Activated CD4-positive, alpha-beta T cell treated with anti-CD3 and anti-CD28 coated beads, Interleukin-2, amount 10 ng/mL, durations not matched to agents 24 days and 14 days (primary cell): ENCODE results near the gene CDH4. TPM values are rescaled to one million over a fixed set of nuclear protein-coding genes. Genes with fewer than 3 reads are reported as not detected.

Experiments used
- DNase-seq: peaks from one replicate; pipeline ENCODE4 v3.0.0; 2022
- H3K27ac Mint-ChIP-seq: one replicate; pipeline ENCODE4 v1.8.0; 2022; ENCODE audit warnings: mild to moderate bottlenecking, mixed read lengths
- H3K27me3 Mint-ChIP-seq: one replicate; pipeline ENCODE4 v1.8.0; 2022; ENCODE audit warnings: mixed read lengths
- H3K36me3 Mint-ChIP-seq: one replicate; pipeline ENCODE4 v1.8.0; 2022; ENCODE audit warnings: low read depth, mild to moderate bottlenecking, mixed read lengths
- H3K4me1 Mint-ChIP-seq: one replicate; pipeline ENCODE4 v1.8.0; 2021; ENCODE audit warnings: mixed read lengths
- H3K4me3 Mint-ChIP-seq: one replicate; pipeline ENCODE4 v1.8.0; 2022; ENCODE audit warnings: mild to moderate bottlenecking, moderate library complexity, mixed read lengths
- H3K9me3 Mint-ChIP-seq: one replicate; pipeline ENCODE4 v1.8.0; 2021; ENCODE audit warnings: mixed read lengths
- intact Hi-C: fragments of 100-400 bp; cut with micrococcal nuclease; formaldehyde crosslinking; loops from one replicate; pipeline ENCODE4 v1.15.1; 2023
- total RNA-seq: library from RNA; stranded (reverse); gene quantifications from 2 replicates; pipeline ENCODE4 v1.2.3, GENCODE V29; 2022

CDH4 gene
- total RNA-seq, 1 donor from 2014 or later, result not detected

DNA sequence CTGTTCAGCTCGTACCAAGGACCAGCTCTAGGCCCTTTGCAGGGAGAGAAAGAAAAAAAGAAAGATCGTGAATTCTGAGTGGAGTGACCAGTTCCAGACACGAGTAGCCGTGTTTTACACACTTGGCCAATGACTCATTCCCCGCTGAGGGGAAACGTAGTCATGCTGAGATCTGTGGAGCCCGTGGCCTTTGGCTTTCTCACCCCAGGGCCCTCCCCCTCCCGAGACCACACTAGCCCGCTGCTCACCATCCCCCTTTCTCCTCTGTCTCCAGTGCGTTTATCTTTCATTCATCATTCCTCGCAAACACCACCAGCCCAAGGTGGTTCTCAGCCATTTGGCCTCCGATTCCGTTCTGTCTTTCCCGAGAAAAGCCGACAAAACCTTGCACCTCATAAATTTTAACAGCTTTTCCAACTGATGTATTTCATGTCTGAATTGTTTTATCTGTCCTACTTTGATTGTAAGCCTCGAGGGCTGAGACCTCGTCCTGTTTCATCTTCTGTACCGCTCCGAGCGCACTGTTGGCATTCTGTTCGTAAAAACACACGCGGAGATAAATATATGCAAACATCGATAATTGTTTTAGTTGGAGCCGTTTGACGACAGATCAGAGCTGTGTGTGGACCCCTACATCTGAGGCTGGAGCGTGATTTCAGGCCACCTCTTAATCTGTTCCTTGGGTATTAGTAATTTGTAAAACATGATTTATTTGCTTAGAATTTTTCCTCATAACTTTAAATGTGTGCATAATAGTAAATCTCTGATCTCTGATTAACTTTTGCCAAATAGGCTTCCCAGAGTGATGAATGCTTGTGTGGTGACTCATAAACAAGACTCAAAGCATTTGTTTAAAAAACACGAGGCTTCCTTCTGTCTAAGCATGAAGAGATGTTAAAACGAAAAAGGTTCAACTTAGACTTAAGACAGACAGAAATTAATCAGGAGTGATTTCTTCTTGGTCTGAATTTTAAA is 336.6 kb downstream of the CDH4 start:
- intact Hi-C loops, result no loop called here
- no peak overlapping the region for H3K4me3 Mint-ChIP-seq
- H3K4me1 Mint-ChIP-seq, result no peaks in the 10 kb centered on the region
- no peak for DNase-seq
- H3K9me3 Mint-ChIP-seq, result no peaks in the 10 kb centered on the region
- no peak overlapping the region for H3K27ac Mint-ChIP-seq
- no peaks in the 10 kb centered on the region for H3K36me3 Mint-ChIP-seq
- H3K27me3 Mint-ChIP-seq, result no peaks in the 10 kb centered on the region

DNA sequence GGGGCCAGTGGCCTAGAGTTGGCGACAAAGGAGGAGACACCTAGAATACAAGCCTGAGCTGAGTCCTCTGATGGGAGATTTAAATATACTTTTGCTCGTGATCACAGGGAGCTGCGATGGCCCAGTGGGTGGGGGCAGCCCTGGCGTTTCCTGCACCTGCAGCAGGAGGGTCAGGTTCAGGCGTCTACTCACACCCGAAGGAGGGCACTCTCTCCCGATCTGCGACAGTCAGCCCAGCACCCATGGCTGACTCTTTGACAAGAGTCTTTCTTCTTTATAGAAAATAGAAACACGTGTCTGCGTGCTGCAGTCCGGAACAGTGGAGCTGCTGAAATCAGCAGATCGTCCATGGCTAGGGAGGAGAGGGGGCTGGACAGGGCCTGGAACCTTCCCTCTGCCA is 338.2 kb downstream of the CDH4 start:
- no peaks in the 10 kb centered on the region for H3K27me3 Mint-ChIP-seq
- H3K4me1 Mint-ChIP-seq, result no peaks in the 10 kb centered on the region
- no peak overlapping the region for H3K27ac Mint-ChIP-seq
- intact Hi-C loops, result no loop called here
- no peaks in the 10 kb centered on the region for H3K36me3 Mint-ChIP-seq
- no peak for DNase-seq
- no peaks in the 10 kb centered on the region for H3K9me3 Mint-ChIP-seq
- H3K4me3 Mint-ChIP-seq, result no peak overlapping the region

DNA sequence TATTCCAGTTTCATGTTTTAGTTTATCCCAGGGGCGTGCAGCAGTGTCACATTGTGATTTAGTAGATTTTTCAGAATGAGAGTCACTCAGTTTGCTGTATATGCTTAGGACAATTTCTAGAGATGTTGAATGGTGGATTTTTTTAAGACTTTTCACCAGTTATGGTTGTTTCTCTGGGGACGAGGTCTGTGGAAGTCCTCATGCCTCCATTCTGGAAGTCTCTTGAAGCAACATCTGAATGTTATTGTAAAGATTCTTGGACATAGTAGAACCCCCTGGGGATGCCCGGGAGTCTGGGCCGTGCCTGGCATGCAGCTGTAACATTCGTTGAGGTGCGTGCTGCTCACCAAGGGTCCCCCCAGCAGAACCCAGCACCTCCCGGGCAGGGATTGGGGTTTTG is 341.5 kb downstream of the CDH4 start:
- Mint-ChIP-seq H3K4me3 (no peak overlapping the region), H3K27me3 (no peaks in the 10 kb centered on the region), H3K4me1 (no peaks in the 10 kb centered on the region), H3K27ac (no peak overlapping the region), H3K36me3 (no peaks in the 10 kb centered on the region), H3K9me3 (no peaks in the 10 kb centered on the region)
- no peak for DNase-seq
- intact Hi-C loops, result no loop called here

GRCh38 chr20:61594198-61594597 is 342.1 kb downstream of the CDH4 start:
- DNase-seq, result no peak
- Mint-ChIP-seq H3K27ac (no peak overlapping the region), H3K4me3 (no peak overlapping the region), H3K36me3 (no peaks in the 10 kb centered on the region), H3K9me3 (no peaks in the 10 kb centered on the region), H3K27me3 (no peaks in the 10 kb centered on the region), H3K4me1 (no peaks in the 10 kb centered on the region)
- intact Hi-C loops, result no loop called here

DNA sequence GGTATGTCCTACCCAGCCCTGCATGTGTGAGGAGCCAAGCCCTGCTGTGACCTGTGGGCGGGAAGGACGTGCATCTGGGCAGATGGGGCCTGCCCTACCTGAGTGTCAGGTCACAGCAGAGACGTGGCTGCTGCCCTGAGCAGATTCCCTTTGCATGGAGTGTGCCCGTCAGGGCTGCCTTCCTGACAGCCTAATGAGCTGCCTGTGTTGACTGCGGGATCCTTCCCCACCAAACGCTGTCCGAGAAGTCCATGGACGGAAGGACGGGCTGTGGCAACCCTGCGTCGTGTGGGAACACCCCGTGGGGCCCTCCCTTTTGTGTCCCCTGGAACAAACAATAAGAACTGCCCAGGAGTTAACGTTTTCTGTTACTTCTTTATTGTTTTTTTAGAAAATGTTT is 343.2 kb downstream of the CDH4 start:
- DNase-seq, result no peak
- Mint-ChIP-seq H3K36me3 (no peaks in the 10 kb centered on the region), H3K9me3 (no peaks in the 10 kb centered on the region), H3K4me1 (no peaks in the 10 kb centered on the region), H3K27me3 (no peaks in the 10 kb centered on the region), H3K4me3 (no peak overlapping the region), H3K27ac (no peak overlapping the region)
- intact Hi-C loops, result no loop called here

DNA sequence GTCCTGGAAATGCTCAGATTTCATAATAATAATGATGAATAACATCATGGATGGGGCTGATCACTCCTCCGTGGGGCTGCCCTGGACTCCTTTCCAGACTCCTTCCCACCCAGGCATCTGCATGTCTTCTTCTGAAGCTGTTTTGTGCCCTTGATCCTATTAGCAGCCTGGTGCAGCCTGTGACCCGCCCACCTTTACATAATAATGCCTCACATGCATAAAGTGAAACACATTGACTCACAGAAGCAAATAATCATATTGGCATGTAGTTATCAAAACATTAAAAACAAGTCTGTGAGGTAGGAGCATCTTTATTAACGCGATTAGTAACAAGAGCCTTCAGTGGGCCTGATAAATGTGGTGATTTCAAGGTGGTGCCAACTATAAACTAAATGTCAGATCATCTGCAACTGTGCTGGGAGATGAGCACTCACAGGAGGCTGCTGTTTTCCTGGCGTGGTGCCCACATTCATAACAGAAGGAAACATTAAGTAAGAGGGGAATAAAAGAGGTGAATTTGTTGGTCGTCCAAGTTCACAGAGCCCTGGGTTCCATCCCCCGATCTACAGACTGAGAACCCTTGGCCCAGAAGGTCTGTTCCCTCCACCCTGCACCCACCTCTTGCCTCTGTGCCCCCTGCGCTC is 344.7 kb downstream of the CDH4 start:
- intact Hi-C loops, result no loop called here
- Mint-ChIP-seq H3K9me3 (no peaks in the 10 kb centered on the region), H3K4me3 (no peak overlapping the region), H3K27me3 (no peaks in the 10 kb centered on the region), H3K27ac (no peak overlapping the region), H3K4me1 (no peaks in the 10 kb centered on the region), H3K36me3 (no peaks in the 10 kb centered on the region)
- no peak for DNase-seq

- Mint-ChIP-seq H3K27ac (no peak overlapping the region), H3K4me1 (no peaks in the 10 kb centered on the region), H3K9me3 (peaks cover 2% of the 10 kb centered on the region), H3K27me3 (no peaks in the 10 kb centered on the region), H3K4me3 (no peak overlapping the region), H3K36me3 (no peaks in the 10 kb centered on the region)
- no peak for DNase-seq
- intact Hi-C loops, result no loop called here
Measured at GRCh38 chr20:61597996-61598395, 345.9 kb downstream of the CDH4 start.

DNA sequence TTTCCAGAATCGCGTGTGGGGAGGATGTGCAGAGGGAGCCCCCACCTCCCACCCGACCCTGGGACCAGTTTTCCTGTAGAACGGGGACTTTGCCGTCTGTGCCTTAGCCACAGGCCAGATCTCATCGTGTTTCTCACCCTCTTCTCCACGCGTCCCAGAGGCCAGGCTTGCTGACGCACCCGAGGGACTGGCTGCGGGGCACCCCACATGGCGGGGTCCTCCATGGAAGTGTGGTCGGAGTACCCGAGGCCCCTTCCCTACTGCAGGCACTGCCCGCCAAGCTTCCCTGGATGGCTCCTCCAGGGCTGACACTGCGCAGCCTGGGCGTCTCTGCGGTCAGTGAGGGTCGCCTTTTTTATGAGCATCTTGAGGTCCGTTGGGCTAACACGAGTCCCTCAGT is 346.5 kb downstream of the CDH4 start:
- no peak overlapping the region for H3K4me3 Mint-ChIP-seq
- DNase-seq, result no peak
- intact Hi-C loops, result no loop called here
- H3K27ac Mint-ChIP-seq, result no peak overlapping the region
- peaks cover 4% of the 10 kb centered on the region for H3K9me3 Mint-ChIP-seq
- no peaks in the 10 kb centered on the region for H3K27me3 Mint-ChIP-seq
- H3K4me1 Mint-ChIP-seq, result no peaks in the 10 kb centered on the region
- H3K36me3 Mint-ChIP-seq, result no peaks in the 10 kb centered on the region

- H3K27ac Mint-ChIP-seq, result no peak overlapping the region
- peaks cover 4% of the 10 kb centered on the region for H3K9me3 Mint-ChIP-seq
- no peaks in the 10 kb centered on the region for H3K4me1 Mint-ChIP-seq
- H3K4me3 Mint-ChIP-seq, result no peak overlapping the region
- H3K36me3 Mint-ChIP-seq, result no peaks in the 10 kb centered on the region
- no peak for DNase-seq
- no peaks in the 10 kb centered on the region for H3K27me3 Mint-ChIP-seq
- intact Hi-C loops, result no loop called here
Measured at GRCh38 chr20:61599061-61599531, 347.0 kb downstream of the CDH4 start.

GRCh38 chr20:61599541-61599992 is 347.5 kb downstream of the CDH4 start:
- Mint-ChIP-seq H3K27ac (no peak overlapping the region), H3K27me3 (no peaks in the 10 kb centered on the region), H3K4me1 (no peaks in the 10 kb centered on the region), H3K4me3 (no peak overlapping the region), H3K9me3 (peaks cover 4% of the 10 kb centered on the region), H3K36me3 (no peaks in the 10 kb centered on the region)
- intact Hi-C loops, result no loop called here
- no peak for DNase-seq

DNA sequence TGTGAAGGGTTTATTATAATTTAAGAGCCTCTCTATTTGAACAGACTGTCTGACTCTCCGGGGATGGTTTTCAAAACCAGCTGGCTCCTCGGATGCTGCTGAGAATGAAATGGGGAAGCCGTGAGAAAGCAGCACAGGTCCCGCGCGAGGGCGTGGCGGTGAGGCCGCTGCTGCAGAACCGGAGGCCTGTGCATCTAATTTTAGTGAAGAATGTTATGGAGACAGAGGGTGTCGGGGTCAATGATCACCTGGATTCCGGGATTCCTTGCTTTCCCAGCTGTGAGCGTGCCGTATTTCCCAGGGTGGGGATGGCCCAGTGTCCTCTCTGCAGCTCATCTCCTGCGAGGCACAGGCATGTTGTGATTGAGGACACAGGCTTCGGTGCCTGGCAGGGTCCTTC is 348.0 kb downstream of the CDH4 start:
- Mint-ChIP-seq H3K4me1 (no peaks in the 10 kb centered on the region), H3K4me3 (no peak overlapping the region), H3K9me3 (peaks cover 4% of the 10 kb centered on the region), H3K36me3 (no peaks in the 10 kb centered on the region), H3K27ac (no peak overlapping the region), H3K27me3 (no peaks in the 10 kb centered on the region)
- DNase-seq, result no peak
- intact Hi-C loops, result no loop called here

GRCh38 chr20:61601361-61601760 is 349.3 kb downstream of the CDH4 start:
- Mint-ChIP-seq H3K27ac (no peak overlapping the region), H3K4me1 (no peaks in the 10 kb centered on the region), H3K27me3 (no peaks in the 10 kb centered on the region), H3K36me3 (no peaks in the 10 kb centered on the region), H3K9me3 (peaks cover 4% of the 10 kb centered on the region), H3K4me3 (no peak overlapping the region)
- intact Hi-C loops, result no loop called here
- DNase-seq, result no peak

GRCh38 chr20:61601853-61602252 is 349.8 kb downstream of the CDH4 start:
- no peak for DNase-seq
- Mint-ChIP-seq H3K9me3 (peaks cover 4% of the 10 kb centered on the region), H3K4me3 (no peak overlapping the region), H3K36me3 (no peaks in the 10 kb centered on the region), H3K27me3 (no peaks in the 10 kb centered on the region), H3K4me1 (no peaks in the 10 kb centered on the region), H3K27ac (no peak overlapping the region)
- intact Hi-C loops, result no loop called here

GRCh38 chr20:61603715-61604114 is 351.7 kb downstream of the CDH4 start:
- Mint-ChIP-seq H3K4me3 (no peak overlapping the region), H3K36me3 (no peaks in the 10 kb centered on the region), H3K4me1 (no peaks in the 10 kb centered on the region), H3K27me3 (no peaks in the 10 kb centered on the region), H3K27ac (no peak overlapping the region), H3K9me3 (peaks cover 4% of the 10 kb centered on the region)
- intact Hi-C loops, result no loop called here
- DNase-seq, result no peak
